T47D (cell line): Measurements from ENCODE around the gene CFAP70.

Source experiments
- DNase-seq, 2 experiments: peaks; one replicate each; pipeline versions ENCODE4 v3.0.0 to v3.0.0-alpha.2; 2011 to 2012; ENCODE audit warnings: low read depth in 1 of 2, low spot score in 1 of 2
- JUND ChIP-seq: IDR thresholded peaks from 2 replicates; pipeline ENCODE4 v1.6.1; 2012; ENCODE audit warnings: low read depth
- in situ Hi-C: cut with HindIII; loops from 2 replicates; pipeline ENCODE4 v1.10.0; 2016; ENCODE audit warnings: low sequenced_read_pairs, low pct_unique_long_range_greater_than_20kb

Gene CFAP70

DNA sequence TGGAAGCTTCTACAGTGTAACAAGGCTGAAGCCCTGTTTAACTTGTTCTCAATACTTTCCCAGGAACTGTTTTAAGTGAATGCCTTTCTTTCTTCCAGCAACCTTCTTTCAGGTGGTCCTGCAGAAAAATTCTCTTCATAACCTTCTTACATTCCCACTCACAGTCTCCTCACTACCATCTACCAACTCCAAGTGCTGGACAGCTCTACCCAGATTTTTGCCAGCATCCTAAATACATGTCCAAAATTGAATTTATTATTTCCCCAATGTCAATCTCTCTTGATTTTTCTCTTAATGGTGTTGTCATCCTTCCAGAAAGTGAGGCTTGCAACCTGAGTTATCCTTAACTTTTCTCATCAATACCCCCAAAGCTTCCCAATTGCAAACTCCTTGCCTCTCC, 48.2 kb downstream of the CFAP70 start:
- in situ Hi-C loops, result no loop called here
- no peak for TF ChIP-seq JUND
- no peak for DNase-seq

DNA sequence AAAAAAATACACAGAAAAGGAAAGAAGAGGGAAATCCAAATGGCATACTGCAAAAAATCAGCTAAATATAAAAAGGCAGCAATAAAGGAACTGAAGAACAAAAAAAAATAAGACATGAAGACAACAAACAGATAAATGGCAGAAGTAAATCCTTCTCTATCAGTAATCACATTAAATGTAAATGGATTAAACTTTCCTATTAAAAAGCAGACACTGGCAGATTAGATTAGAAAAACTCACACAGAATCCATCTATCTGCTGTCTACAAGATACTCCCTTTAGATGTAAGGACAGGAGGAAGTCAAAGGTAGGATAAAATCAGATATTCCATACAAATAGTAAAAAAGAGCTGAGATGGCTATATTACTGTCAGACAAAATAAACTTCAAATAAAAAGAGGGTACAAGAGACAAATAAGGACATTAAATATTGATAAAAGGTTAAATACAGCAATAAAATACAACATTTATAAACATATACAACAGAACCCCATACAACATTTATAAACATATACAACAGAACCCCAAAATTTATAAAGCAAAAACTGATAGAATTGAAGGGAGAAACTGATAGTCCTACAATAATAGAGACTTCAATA, 51.4 kb downstream of the CFAP70 start:
- in situ Hi-C loops, result no loop called here
- no peak for DNase-seq
- no peak for TF ChIP-seq JUND

DNA sequence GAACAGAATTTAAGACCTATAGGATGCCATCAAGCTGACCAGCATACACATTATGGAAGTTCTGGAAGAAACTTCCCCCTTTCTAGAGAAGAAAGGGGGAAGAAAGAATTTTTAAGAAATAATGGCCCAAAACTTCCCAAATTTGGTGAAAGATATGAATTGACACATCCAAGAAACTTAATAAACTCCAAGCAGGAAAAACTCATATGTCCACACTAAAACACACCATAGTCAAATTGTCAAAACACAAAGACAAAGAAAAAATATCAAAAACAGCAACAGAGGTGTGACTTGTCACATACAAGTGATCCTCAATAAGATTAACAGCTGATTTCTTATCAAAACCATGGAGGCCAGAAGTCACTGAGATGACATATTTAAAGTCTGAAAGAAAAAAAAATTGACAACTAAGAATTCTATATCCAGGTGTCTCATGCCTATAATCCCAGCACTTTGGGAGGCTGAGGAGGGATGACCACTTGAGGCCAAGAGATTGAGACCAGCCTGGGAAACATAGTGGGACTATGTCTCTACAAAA, 52.4 kb downstream of the CFAP70 start:
- in situ Hi-C loops, result no loop called here
- TF ChIP-seq JUND, result no peak

DNA sequence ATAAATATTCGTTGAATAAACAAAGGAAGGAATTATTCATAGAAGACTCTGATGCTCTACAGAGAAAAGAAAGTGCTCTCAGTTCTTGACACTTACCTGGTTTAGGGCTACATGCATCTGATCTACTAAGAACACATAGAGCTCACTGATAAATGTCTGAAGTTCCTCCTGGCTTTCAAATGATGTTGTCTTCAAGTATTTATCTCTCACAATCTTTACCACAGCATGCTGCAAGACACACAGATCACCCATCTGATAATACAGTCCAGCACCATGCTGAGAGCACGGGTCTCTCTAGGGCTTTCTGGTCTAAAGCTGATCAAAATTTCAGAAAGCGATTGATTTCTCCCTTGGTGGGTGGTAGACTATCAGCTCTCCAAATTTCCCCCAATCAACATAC, 61.7 kb downstream of the CFAP70 start:
- DNase-seq, result no peak
- in situ Hi-C loops, result no loop called here
- TF ChIP-seq JUND, result no peak

More for the DNA sequence above, 52.4 kb downstream of the CFAP70 start:
- no peak for DNase-seq

DNA sequence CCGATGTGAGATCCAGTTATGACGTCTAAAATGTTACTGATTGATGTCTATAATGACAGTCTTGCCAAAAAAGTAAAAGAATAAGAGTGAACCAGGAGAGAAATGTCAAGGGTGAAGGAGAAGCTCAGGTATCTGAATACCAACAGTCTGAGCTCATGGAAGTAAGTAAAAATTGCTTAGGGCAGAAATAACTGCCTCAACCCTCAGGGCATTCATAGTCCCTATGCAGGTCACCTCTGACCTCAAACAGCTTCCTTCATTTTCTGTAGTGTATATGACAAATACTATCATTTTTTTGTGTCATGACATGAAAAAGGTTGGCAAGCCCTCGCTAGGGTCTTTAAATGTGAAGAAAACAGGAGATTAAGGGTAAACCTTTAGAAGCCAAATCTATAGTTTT, 65.2 kb downstream of the CFAP70 start:
- TF ChIP-seq JUND, result no peak
- DNase-seq, result no peak
- in situ Hi-C loops, result no loop called here

DNA sequence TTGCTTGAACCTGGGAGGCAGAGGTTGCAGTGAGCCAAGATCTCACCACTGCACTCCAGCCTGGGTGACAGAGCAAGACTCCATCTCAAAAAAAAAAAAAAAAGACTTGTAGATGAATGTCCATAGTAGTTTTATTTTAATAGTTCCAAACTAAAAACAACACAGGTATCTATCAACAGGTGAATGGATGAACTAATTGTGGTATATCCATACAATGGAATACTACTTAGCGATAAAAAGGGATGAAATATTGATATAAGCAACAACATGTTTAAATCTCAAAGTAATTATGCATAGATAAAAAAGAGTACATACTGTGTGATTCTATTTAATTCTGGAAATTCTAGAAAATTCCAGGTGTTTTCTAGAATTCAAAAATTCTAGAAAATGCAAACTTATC, 68.7 kb downstream of the CFAP70 start:
- in situ Hi-C loops, result no loop called here
- TF ChIP-seq JUND, result no peak
- no peak for DNase-seq

DNA sequence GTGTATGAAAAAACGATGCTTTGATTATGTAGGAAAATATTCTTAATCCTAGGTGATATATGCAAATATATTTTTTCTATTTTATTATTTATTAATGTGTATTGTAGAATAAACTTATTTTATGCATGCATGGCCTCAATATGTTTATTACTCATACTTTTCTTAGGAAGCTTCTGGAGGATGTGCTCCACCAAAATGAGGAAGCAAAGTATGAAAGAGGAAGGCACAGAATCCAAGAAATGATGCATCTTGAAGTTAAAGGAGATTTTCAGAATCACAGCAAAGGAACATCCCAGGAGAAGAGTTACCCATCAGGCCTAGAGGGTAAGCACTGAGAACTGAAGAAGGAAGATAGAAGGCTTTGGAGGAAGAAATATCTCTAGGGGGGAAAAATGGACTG, 71.2 kb downstream of the CFAP70 start:
- in situ Hi-C loops, result no loop called here
- no peak for TF ChIP-seq JUND
- DNase-seq, result no peak

DNA sequence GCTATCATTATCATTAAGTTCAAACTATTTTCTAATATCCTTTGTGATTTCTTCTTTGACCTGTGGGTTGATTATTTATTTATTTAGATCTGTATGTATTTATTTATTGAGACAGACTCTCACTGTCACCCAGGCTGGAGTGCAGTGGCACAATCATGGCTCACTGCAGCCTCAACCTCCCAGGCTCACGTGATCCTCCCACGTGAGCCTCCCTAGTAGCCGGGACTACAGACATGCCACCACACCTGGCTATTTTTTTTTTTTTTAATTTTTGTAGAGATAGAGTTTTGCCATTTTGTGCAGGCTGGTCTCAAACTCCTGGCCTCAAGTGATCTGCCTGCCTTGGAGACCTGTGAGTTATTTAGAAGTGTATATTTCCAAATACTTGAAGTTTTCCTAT, 77.6 kb downstream of the CFAP70 start:
- in situ Hi-C loops, result no loop called here
- TF ChIP-seq JUND, result no peak

DNA sequence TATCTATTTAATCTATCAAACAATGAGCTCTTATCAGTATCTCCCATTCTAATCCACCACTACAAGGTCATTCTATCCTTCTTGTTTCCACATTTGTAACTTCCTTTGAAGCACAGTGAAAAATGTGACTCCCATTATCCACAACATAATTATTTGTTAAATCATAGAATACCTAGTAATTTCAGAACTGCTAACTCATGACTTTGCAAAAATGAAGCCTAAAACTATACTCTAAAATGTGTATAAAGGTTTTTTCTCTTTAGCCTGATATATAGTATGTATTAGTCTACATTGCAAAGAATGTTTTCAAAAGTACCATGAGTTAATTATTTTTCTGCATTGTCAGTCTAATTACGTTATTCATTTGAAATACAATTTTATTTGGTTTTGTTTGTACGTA, 94.2 kb downstream of the CFAP70 start:
- no peak for TF ChIP-seq JUND
- in situ Hi-C loops, result no loop called here
- no peak for DNase-seq

More for the DNA sequence above, 77.6 kb downstream of the CFAP70 start:
- no peak for DNase-seq

DNA sequence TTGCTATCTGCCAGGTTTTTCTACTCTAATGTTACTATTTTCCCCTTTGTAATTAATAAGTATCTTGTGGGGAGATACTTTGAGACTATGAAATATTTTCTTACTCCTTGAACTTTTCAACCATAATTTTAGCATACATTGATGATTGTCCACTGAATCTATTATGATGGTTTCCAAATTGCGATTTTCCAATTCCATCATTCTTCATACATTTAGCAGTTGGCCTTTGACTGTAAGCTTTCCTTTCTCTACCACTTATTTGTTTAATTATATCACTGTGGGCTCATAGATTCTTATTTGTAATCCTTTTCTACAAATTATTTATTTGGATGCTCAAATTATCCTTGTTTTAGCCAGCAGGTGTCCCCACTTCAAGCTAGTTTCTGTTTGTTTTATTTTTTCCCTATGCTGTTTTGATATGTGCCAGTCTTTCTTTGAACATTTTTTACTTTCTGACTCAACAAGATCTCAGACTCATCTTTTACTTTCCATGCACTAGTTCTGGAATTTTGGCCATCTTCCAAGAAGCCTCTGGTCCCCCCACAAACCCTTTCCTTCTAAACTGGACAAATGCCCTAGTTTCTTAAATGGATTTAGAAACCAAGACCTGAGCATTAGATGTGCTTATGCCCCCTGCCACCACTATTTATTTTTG, 94.8 kb downstream of the CFAP70 start:
- peak in 1 of 2 experiments; percentile 47 for DNase-seq
- in situ Hi-C loops, result no loop called here
- no peak for TF ChIP-seq JUND

DNA sequence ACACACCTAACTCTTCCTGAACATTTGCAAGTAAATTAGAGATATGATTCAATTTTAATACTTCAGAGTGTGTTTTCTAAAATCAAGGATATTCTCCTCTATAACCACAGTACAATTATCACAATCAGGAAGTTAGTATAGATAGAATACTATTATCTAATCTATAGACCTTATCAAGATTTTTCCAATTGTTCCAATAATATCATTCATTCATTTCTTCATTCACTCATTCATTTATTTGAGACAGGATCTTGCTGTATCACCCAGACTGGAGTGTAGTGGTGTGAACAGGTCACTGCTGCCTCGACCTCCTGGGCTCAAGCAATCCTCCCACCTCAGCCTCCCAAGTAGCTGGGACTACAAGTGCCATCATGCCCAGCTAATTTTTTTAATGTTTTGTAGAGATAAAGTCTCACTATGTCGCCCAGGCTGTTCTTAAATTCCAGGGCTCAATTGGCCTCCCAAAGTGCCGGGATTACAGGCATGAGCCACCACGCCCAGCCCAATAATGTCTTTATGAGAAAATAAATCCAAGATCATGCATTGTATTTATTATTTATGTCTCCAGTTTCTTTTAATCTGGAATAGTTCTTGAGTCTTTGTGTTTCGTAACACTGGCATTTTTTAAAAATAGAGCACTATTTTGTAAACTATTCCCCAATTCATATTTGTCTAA, 95.6 kb downstream of the CFAP70 start:
- TF ChIP-seq JUND, result no peak
- no peak for DNase-seq
- in situ Hi-C loops, result no loop called here

DNA sequence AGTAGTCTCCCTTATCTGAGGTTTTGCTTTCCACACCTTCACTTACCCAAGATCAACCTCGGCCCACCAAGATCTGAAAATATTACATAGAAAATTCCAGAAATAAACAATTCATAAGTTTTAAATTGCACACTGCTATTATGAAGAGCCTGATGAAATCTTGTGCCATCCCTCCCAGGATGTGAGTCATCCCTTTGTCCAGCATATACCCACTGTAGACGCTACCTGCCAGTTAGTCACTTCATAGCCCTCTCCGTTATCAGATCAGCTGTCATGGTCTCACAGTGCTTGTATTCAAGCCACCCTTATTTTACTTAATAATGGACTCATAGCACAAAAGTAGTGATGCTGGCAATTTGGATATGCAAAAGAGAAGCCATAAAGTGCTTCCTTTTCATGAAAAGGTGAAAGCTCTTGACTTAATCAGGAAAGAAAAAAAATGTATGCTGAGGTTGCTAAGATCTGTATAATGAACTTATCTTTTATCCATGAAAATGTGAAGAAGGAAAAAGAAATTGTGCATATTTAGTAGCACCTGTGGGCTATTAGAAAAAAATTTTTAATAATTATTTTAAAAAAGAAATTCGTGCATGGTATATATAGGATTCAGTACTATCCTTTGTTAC, 96.4 kb downstream of the CFAP70 start:
- TF ChIP-seq JUND, result no peak
- DNase-seq, result no peak
- in situ Hi-C loops, result no loop called here
